Naive thymus-derived CD4-positive, alpha-beta T cell (primary cell): ENCODE data around the gene MTMR2. TPM values are rescaled to one million over a fixed set of nuclear protein-coding genes. Genes with fewer than 3 reads are reported as not detected.

Experiments used
- ATAC-seq: fragments of 150-1000 bp; cut with Tn5 transposase; 2 replicates; pipeline ENCODE4 v1.10.0; 2021; ENCODE audit warnings: mild to moderate bottlenecking, moderate library complexity
- CTCF ChIA-PET: fragments of 350-600 bp; sonication (Branson Sonifier 250); formaldehyde crosslinking; loops from one replicate; lab custom pipeline; 2021; ENCODE audit warnings: antibody characterized with exemption; lab: Charles Lee
- POLR2A ChIA-PET: fragments of 350-600 bp; sonication (Branson Sonifier 250); formaldehyde crosslinking; loops from one replicate; lab custom pipeline; 2021; ENCODE audit warnings: antibody characterized with exemption, inconsistent platforms; lab: Charles Lee
- DNase-seq, 9 donors: peaks; one replicate each; pipeline versions ENCODE4 v3.0.0 to v3.0.0-alpha.2; 2020 to 2022; ENCODE audit warnings: mixed read lengths in 1 of 9
- H3K27ac ChIP-seq: one replicate; pipeline ENCODE4 v1.7.0; 2013; ENCODE audit warnings: mild to moderate bottlenecking, low read depth, low read length, moderate library complexity
- H3K27me3 ChIP-seq, 2 donors: one replicate each; pipeline ENCODE4 v1.7.0; 2013; ENCODE audit warnings: low read length in 2 of 2, mild to moderate bottlenecking in 2 of 2, moderate library complexity in 2 of 2; ENCODE audit not compliant: control insufficient read depth in 2 of 2, insufficient read depth in 2 of 2
- H3K36me3 ChIP-seq, 3 experiments: 1 replicate in 2 of 3; 2 replicates in 1 of 3; pipeline ENCODE4 v1.7.0; 2013; ENCODE audit warnings: low read length in 3 of 3, mild to moderate bottlenecking in 3 of 3, moderate library complexity in 1 of 3; ENCODE audit not compliant: insufficient read depth in 3 of 3, control insufficient read depth in 2 of 3
- H3K4me1 ChIP-seq, 2 donors: one replicate each; pipeline ENCODE4 v1.7.0; 2013; ENCODE audit warnings: low read length in 2 of 2, mild to moderate bottlenecking in 2 of 2, moderate library complexity in 1 of 2; ENCODE audit not compliant: control insufficient read depth in 2 of 2, insufficient read depth in 2 of 2
- H3K4me3 ChIP-seq: 2 replicates; pipeline ENCODE4 v1.7.0; 2013; ENCODE audit warnings: mild to moderate bottlenecking, low read length
- H3K9me3 ChIP-seq, 3 experiments: 1 replicate in 2 of 3; 2 replicates in 1 of 3; pipeline ENCODE4 v1.7.0; 2013; ENCODE audit warnings: low read length in 3 of 3; ENCODE audit not compliant: control insufficient read depth in 2 of 3
- H3K27ac Mint-ChIP-seq, 9 donors: one replicate each; pipeline ENCODE4 v1.8.0; 2020 to 2022; ENCODE audit warnings: mixed read lengths in 9 of 9, mild to moderate bottlenecking in 8 of 9, moderate library complexity in 5 of 9, inconsistent platforms in 2 of 9
- H3K27me3 Mint-ChIP-seq, 5 donors: one replicate each; pipeline ENCODE4 v1.8.0; 2021 to 2022; ENCODE audit warnings: mixed read lengths in 5 of 5, mild to moderate bottlenecking in 1 of 5
- H3K36me3 Mint-ChIP-seq, 5 donors: one replicate each; pipeline ENCODE4 v1.8.0; 2020 to 2022; ENCODE audit warnings: mixed read lengths in 5 of 5, mild to moderate bottlenecking in 3 of 5, inconsistent platforms in 1 of 5
- H3K4me1 Mint-ChIP-seq, 7 donors: one replicate each; pipeline ENCODE4 v1.8.0; 2020 to 2022; ENCODE audit warnings: mixed read lengths in 7 of 7, mild to moderate bottlenecking in 3 of 7, inconsistent platforms in 1 of 7
- H3K4me3 Mint-ChIP-seq, 10 donors: one replicate each; pipeline ENCODE4 v1.8.0; 2020 to 2022; ENCODE audit warnings: mild to moderate bottlenecking in 10 of 10, mixed read lengths in 10 of 10, moderate library complexity in 6 of 10, inconsistent platforms in 2 of 10
- H3K9me3 Mint-ChIP-seq, 11 donors: one replicate each; pipeline ENCODE4 v1.8.0; 2020 to 2022; ENCODE audit warnings: mixed read lengths in 11 of 11, mild to moderate bottlenecking in 4 of 11, inconsistent platforms in 1 of 11, moderate library complexity in 1 of 11
- intact Hi-C, 2 donors: fragments of 100-400 bp; cut with micrococcal nuclease; formaldehyde crosslinking; loops; one replicate each; pipeline ENCODE4 v1.15.1; 2023
- polyA plus RNA-seq, 2 donors: library from polyadenylated mRNA; unstranded; fragments of 300-500 nt; fragmentation: Illumina TruSeq; gene quantifications; one replicate each; pipeline ENCODE4 v1.2.3, GENCODE V29; 2021
- total RNA-seq, 6 experiments: library from RNA in 5 of 6; stranded (reverse) in 5 of 6; gene quantifications; 1 replicate in 5 of 6; 2 replicates in 1 of 6; pipeline ENCODE4 v1.2.3 and lab custom pipeline; 2021 to 2026

MTMR2 gene
- total and polyA plus RNA-seq, 7 experiments from 2014 or later: 5.9 to 20.8 (median 9.3) TPM

DNA sequence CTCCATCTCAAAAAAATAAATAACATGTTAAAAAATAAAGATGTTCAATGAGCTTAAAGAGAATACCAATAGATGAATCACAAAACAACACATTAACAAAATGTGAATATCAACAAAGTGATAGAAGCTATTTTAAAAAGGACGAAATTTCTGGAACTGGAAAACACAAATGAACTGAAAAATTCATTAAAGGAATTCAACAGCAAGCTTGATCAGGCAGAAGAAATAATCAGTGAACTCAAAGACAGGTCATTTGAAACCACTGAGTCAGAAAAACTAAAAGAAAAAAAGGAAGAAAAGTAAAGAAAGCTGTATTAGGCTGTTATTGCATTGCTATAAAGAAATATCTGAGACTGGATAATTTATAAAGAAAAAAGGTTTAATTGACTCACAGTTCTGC is 7.0 kb upstream of the MTMR2 start:
- Histone ChIP-seq H3K36me3 (no peaks in the 10 kb centered on the region), H3K4me3 (no peak overlapping the region), H3K27ac (no peak overlapping the region), H3K27me3 (no peaks in the 10 kb centered on the region), H3K4me1 (no peaks in the 10 kb centered on the region), H3K9me3 (peaks cover 0 to 7% (median 0%) of the 10 kb centered on the region in 3 experiments)
- H3K9me3 Mint-ChIP-seq: peaks cover 2 to 34% (median 18%) of the 10 kb centered on the region in 11 donors
- ChIA-PET POLR2A (no interaction called here), CTCF (no interaction called here)
- peaks cover 9 to 27% (median 11%) of the 10 kb centered on the region in 5 donors for H3K27me3 Mint-ChIP-seq
- ATAC-seq: no peak
- DNase-seq: no peak
- intact Hi-C loops: no loop called here
- H3K36me3 Mint-ChIP-seq: peaks cover 2 to 14% (median 4%) of the 10 kb centered on the region in 5 donors
- H3K4me1 Mint-ChIP-seq: no peaks in the 10 kb centered on the region
- H3K4me3 Mint-ChIP-seq: no peak overlapping the region
- H3K27ac Mint-ChIP-seq: no peak overlapping the region

DNA sequence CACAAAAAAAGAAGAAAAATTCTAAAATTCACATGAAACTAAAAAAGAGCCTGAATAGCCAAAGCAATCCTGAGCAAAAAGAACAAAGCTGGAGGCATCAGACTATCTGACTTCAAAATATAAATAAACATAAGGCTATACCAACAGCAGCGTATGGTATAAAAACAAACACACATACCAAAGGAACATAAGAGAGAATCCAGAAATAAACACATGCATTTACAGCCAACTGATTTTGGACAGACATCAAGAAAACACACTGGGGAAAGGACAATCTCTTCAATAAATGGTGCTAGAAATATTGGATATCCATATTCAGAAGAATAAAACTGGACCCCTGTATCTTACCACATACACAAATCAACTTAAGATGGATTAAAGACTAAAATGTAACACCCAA is 2.8 kb upstream of the MTMR2 start:
- no peak overlapping the region for H3K4me3 ChIP-seq
- H3K4me1 Mint-ChIP-seq: peaks cover 14 to 34% (median 25%) of the 10 kb centered on the region in 7 donors
- no peaks in the 10 kb centered on the region for H3K27me3 ChIP-seq
- H3K36me3 ChIP-seq: peaks cover 0 to 8% (median 0%) of the 10 kb centered on the region in 3 experiments
- H3K27ac ChIP-seq: no peak overlapping the region
- peaks cover 0 to 12% of the 10 kb centered on the region in 2 donors for H3K4me1 ChIP-seq
- peaks cover 3 to 14% (median 9%) of the 10 kb centered on the region in 5 donors for H3K36me3 Mint-ChIP-seq
- intact Hi-C loops: loop anchor here in 1 of 2 donors (10.0 kb wide), 1 partner anchor 1432 kb away; the partner anchor contains the start of genes ANKRD49 and MRE11
- ATAC-seq (no peak), DNase-seq (no peak)
- ChIA-PET POLR2A (no interaction called here), CTCF (interaction anchor here (0.7 kb wide), 1 partner anchor 67 kb away, joined by 3 read pairs; no protein-coding TSS in a partner anchor)
- H3K4me3 Mint-ChIP-seq: no peak overlapping the region
- H3K9me3 Mint-ChIP-seq: peaks cover 0 to 21% (median 10%) of the 10 kb centered on the region in 11 donors
- no peak overlapping the region for H3K27ac Mint-ChIP-seq
- H3K9me3 ChIP-seq: peaks cover 0 to 4% (median 0%) of the 10 kb centered on the region in 3 experiments
- H3K27me3 Mint-ChIP-seq: peaks cover 5 to 15% (median 10%) of the 10 kb centered on the region in 5 donors

DNA sequence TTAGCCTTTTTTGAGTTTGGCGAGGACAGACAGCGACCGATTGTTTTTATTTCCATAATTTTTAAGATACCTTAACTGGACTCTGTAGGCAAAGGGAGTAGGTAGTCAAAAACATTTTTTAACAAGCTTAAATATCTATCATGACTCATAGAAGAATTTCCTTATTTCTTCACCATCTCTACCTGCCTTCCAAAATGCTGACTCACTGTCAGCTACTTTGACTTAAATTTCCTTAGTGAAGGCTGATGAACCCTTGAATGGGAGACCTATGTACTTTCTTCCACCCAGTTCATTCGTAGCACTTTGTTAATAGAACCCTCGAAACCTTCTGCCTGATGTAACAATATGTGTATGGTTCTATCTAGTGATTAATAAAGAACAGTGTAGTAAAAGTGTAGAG is 1.1 kb upstream of the MTMR2 start:
- Histone ChIP-seq H3K27me3 (no peaks in the 10 kb centered on the region), H3K4me3 (no peak overlapping the region), H3K27ac (no peak overlapping the region), H3K4me1 (peaks cover 0 to 12% of the 10 kb centered on the region in 2 donors), H3K36me3 (peaks cover 0 to 8% (median 0%) of the 10 kb centered on the region in 3 experiments), H3K9me3 (no peaks in the 10 kb centered on the region)
- ChIA-PET CTCF (interaction anchor here (0.6 kb wide), 1 partner anchor 9 kb away, joined by 3 read pairs; no protein-coding TSS in a partner anchor), POLR2A (no interaction called here)
- Mint-ChIP-seq H3K4me3 (peak overlapping the region in 7 of 10 donors; percentile 31 to 92 (median 39)), H3K27me3 (peaks cover 5 to 11% (median 8%) of the 10 kb centered on the region in 5 donors), H3K27ac (peak overlapping the region in 2 of 9 donors; percentile 21 to 96), H3K36me3 (peaks cover 0 to 7% (median 3%) of the 10 kb centered on the region in 5 donors), H3K4me1 (peaks cover 16 to 37% (median 25%) of the 10 kb centered on the region in 7 donors), H3K9me3 (peaks cover 0 to 9% (median 0%) of the 10 kb centered on the region in 11 donors)
- intact Hi-C loops: loop anchor here (2.0 to 10.0 kb wide), 3 partner anchors 16 to 1430 kb away; partner anchors contain the start of genes ANKRD49 (in 1 of the 2), MAML2 (in 1 of the 2) and MRE11 (in 1 of the 2)
- DNase-seq (no peak), ATAC-seq (no peak)

DNA sequence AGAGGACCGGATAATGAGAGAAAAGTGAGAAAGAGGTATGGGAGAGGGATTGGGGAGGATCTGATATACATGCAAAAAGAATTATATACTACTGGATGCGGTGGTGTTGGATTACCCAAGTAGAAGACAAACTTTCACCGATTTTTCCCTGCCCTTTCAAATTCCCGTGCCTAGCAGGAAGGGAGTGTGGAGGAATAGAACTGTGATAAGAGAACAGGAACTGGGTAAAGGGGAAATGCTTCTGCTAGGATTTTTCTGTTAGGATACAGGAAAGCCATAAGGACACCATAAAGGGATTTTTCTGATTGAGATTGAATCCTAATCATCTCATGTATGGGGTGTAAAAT is 480 bp upstream of the MTMR2 start:
- Mint-ChIP-seq H3K9me3 (peaks cover 0 to 4% (median 0%) of the 10 kb centered on the region in 11 donors), H3K27me3 (peaks cover 5 to 11% (median 8%) of the 10 kb centered on the region in 5 donors), H3K27ac (peak overlapping the region; percentile 79 to 96 (median 88)), H3K4me3 (peak overlapping the region; percentile 85 to 98 (median 94)), H3K4me1 (peaks cover 16 to 37% (median 25%) of the 10 kb centered on the region in 7 donors), H3K36me3 (peaks cover 0 to 7% (median 3%) of the 10 kb centered on the region in 5 donors)
- POLR2A ChIA-PET: interaction anchor here (1.0 kb wide), 1 partner anchor 393 kb away, joined by 3 read pairs; no protein-coding TSS in a partner anchor
- Histone ChIP-seq H3K36me3 (peaks cover 0 to 8% (median 0%) of the 10 kb centered on the region in 3 experiments), H3K27me3 (no peaks in the 10 kb centered on the region), H3K4me3 (peak overlapping the region; percentile 91), H3K4me1 (peaks cover 0 to 12% of the 10 kb centered on the region in 2 donors), H3K27ac (peak overlapping the region; percentile 65), H3K9me3 (no peaks in the 10 kb centered on the region)
- intact Hi-C loops: loop anchor here (2.0 to 10.0 kb wide), 6 partner anchors 16 to 1430 kb away; partner anchors contain the start of genes MAML2 (in 2 of the 2), ANKRD49 (in 1 of the 2), CCDC82 (in 1 of the 2) and MRE11 (in 1 of the 2)
- DNase-seq: no peak
- CTCF ChIA-PET: interaction anchor here (0.6 kb wide), 1 partner anchor 10 kb away, joined by 3 read pairs; no protein-coding TSS in a partner anchor
- no peak for ATAC-seq

DNA sequence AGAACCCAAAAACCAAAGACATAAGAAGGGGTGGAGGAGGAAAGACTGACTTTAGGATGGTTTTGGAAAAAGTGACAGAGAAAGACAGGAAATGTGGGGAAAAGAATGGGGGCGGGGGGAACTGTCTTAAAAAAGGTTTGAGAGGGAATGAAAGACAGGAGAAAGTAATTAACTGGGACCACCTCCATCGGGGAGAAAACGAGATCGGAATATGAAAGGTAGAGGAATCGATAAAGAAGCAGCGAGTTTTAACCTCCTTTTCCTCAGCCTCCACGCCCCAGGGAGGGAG is 524 bp downstream of the MTMR2 start:
- peaks cover 18 to 37% (median 25%) of the 10 kb centered on the region in 7 donors for H3K4me1 Mint-ChIP-seq
- H3K36me3 Mint-ChIP-seq: peaks cover 0 to 7% (median 4%) of the 10 kb centered on the region in 5 donors
- intact Hi-C loops: loop anchor here (1.0 to 10.0 kb wide), 6 partner anchors 89 to 1429 kb away; partner anchors contain the start of genes ANKRD49 (in 1 of the 2), CCDC82 (in 1 of the 2), FAM76B (in 1 of the 2) and JRKL (in 1 of the 2)
- no peak for ATAC-seq
- peak overlapping the region; percentile 91 for H3K4me3 ChIP-seq
- H3K36me3 ChIP-seq: peaks cover 0 to 8% (median 0%) of the 10 kb centered on the region in 3 experiments
- ChIA-PET POLR2A (interaction anchor here (1.0 kb wide), 1 partner anchor 394 kb away, joined by 3 read pairs; no protein-coding TSS in a partner anchor), CTCF (no interaction called here)
- peak overlapping the region; percentile 85 to 98 (median 94) for H3K4me3 Mint-ChIP-seq
- no peaks in the 10 kb centered on the region for H3K9me3 ChIP-seq
- H3K27ac Mint-ChIP-seq: peak overlapping the region; percentile 80 to 96 (median 90)
- peaks cover 0 to 12% of the 10 kb centered on the region in 2 donors for H3K4me1 ChIP-seq
- no peak for DNase-seq
- no peaks in the 10 kb centered on the region for H3K27me3 ChIP-seq
- H3K27ac ChIP-seq: peak overlapping the region; percentile 65
- peaks cover 0 to 2% (median 0%) of the 10 kb centered on the region in 11 donors for H3K9me3 Mint-ChIP-seq
- H3K27me3 Mint-ChIP-seq: peaks cover 2 to 11% (median 7%) of the 10 kb centered on the region in 5 donors

DNA sequence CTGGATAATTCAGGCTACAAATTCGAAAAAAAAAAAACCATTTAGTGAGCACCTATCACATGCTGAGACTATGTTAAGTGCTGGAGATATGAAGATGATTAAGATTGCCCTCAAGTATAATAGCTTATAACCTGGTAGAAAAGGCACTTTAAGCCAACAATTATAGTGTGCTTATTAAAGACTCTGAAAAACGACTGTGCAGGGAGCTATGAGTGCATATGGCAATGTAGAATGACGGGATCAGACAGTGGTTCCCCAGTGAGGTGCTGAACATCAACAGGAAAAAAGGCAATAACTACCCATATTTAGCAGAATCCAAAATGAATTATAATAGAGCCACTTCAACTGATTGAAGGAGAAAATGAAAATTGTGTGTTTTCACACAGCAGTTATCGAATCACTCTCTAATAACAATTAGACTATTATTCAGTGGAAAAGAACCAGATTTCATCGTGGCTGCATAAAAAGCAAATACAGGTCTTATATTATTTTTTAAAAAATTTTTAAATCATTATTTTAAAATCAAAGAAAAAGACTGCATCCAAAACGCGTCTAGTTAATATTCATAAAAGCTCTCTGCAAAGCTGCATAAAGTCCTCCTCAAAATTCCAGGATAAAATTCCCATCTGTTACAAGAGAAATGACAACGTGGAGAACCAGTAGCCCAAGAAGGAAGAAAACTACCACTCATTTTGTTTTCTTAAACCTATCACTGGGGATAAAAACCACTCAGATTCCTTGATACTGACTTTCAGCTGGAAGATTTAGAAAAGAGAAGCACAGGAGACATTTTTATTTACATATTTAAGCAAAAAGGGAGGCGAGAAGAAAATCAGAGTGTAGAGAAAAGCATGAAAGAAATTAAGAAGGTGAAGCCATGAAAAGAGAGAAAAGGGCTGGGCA is 1.1 kb downstream of the MTMR2 start:
- DNase-seq (no peak), ATAC-seq (no peak)
- Histone ChIP-seq H3K27ac (peak overlapping the region; percentile 65), H3K4me1 (peaks cover 0 to 12% of the 10 kb centered on the region in 2 donors), H3K36me3 (peaks cover 0 to 8% (median 0%) of the 10 kb centered on the region in 3 experiments), H3K9me3 (no peaks in the 10 kb centered on the region), H3K4me3 (peak overlapping the region; percentile 91), H3K27me3 (no peaks in the 10 kb centered on the region)
- ChIA-PET POLR2A (interaction anchor here (0.6 kb wide), 1 partner anchor 65 kb away, joined by 5 read pairs; no protein-coding TSS in a partner anchor), CTCF (no interaction called here)
- Mint-ChIP-seq H3K9me3 (no peaks in the 10 kb centered on the region), H3K36me3 (peaks cover 0 to 7% (median 4%) of the 10 kb centered on the region in 5 donors), H3K4me1 (peaks cover 18 to 37% (median 25%) of the 10 kb centered on the region in 7 donors), H3K27ac (peak overlapping the region; percentile 80 to 96 (median 90)), H3K4me3 (peak overlapping the region; percentile 85 to 98 (median 94)), H3K27me3 (peaks cover 0 to 11% (median 6%) of the 10 kb centered on the region in 5 donors)
- intact Hi-C loops: loop anchor here (1.0 to 10.0 kb wide), 6 partner anchors 90 to 1428 kb away; partner anchors contain the start of genes ANKRD49 (in 1 of the 2), CCDC82 (in 1 of the 2), FAM76B (in 1 of the 2) and JRKL (in 1 of the 2)
